ENCODE results near the gene PHF5A. TPM values are rescaled to one million over a fixed set of nuclear protein-coding genes. Genes with fewer than 3 reads are reported as not detected.

The PHF5A gene, protein sequence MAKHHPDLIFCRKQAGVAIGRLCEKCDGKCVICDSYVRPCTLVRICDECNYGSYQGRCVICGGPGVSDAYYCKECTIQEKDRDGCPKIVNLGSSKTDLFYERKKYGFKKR
- 19.5 TPM for total RNA-seq (ENCODE audit: insufficient read depth, low replicate concordance)

DNA sequence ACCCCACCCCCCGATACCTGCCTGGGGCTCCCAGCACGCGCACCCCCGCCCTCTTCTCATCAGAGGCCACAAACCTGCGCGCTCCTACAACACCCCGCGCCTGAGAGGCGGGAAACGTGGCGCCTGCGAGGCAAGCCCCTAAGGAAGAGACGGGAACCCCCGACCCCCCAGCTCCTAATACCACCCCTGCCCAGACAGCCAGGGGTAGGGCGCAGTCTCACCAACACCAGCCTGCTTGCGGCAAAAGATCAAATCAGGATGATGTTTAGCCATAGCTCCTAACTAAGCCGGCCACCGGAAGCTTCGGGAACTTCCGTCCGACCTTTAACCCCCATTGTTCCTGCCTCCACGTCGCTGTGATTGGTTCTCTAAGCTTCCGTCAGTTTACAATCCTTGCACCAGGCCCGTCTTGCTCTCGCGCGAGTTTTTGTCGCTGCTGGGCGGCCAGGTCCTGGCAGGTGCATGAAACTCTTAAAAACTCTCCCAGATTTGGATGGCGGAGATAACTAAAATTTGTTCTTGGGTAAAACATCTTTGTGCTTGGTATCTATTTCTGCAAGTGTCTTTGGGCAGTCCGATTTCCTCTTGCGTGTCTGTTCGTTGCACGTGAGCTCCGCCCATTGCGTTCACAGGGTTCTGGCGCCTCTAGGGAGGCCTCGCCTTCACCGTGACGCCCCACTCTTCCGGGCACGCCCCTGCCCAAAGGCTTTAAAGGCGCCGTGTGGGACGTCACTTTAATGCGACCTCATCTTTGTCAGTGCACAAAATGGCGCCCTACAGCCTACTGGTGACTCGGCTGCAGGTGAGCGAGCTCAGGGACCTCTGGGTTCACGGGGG lies at the start of gene PHF5A, which contains the start of gene ACO2:
Gene PHF5A, minus strand, starts transcription at position 312 of the 837 bp plus-strand sequence. Its CDS starts 39 bp downstream, at position 273.
Gene ACO2, plus strand, starts transcription at position 737 of the 837 bp plus-strand sequence. Its CDS starts 30 bp downstream, at position 767.
- DNase-seq (ENCODE audit: low spot score) = peak; percentile 99

DNA sequence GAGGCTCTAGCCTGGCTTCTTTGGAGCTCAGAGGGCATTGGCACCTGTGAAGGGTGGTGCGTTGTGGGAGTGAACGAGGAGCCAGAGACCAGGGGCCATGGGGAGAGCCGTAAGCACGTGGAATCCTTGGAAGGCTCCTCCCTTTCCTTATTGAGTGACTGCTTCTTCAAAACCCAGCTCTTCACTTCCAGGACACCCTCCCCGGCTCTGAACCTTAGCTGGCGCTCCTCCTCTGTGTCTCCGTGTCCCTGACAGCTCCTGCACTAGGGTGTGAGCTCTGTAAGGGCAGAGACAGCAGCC lies 49.5 kb upstream of the PHF5A start:
- no peak for DNase-seq (ENCODE audit: low spot score)

DNA sequence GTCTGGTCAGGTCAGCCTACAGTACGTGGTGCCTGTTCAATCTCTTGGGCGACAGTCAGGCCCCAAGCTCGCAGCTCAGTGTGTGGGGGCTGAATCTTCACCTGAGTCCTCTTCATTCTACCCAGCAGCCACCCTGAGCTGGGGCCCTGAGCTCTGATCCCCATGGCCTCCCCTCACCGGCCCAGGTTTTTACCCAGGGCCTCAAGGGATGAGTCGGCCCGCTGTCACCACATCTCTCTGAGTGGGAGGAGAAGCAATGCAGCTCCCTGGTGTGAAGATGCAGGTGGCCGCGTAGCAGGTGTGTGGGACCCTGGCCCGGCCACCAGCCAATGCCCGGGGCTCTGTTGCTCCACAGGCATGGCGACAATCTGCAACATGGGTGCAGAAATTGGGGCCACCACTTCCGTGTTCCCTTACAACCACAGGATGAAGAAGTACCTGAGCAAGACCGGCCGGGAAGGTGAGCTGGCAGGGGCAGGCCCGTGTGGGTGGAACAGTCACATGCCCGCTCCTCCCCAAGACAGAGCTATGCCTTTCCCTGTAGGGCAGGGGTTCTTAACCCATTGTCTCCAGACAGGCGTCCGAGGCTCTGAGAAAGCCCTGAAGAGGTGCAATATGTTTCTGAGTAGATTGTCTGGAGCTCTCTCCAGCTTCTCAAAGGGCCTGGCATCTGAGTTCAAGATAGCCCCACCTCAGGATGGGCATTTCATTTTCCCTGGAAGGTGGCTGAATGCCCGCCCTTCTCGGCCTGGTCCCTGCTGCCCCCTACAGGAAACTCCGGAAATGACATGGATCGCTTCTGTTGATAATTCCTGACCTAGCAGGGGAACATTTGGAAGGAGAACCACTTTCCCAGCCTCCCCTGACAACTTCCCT lies 48.9 kb upstream of the PHF5A start:
- peak; percentile 64 for DNase-seq (ENCODE audit: low spot score)

DNA sequence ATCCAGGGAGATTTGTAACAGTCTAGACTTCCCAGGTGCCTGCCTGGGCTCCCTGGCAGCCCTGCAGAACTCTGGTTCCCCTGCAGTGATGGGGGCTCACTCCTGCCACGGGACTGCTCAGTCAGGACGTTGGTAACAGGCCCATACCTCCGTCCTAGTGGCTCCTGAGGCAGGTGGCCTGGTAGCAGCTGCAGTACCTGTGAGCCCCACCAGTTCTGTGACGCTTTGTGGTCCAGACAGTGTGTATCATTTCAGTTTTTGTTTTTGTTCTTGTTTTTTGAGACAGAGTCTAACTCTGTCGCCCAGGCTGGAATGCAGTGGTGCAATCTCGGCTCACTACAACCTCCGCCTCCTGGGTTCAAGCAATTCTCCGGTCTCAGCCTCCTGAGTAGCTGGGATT lies 48.0 kb upstream of the PHF5A start:
- DNase-seq (ENCODE audit: low spot score) = no peak

DNA sequence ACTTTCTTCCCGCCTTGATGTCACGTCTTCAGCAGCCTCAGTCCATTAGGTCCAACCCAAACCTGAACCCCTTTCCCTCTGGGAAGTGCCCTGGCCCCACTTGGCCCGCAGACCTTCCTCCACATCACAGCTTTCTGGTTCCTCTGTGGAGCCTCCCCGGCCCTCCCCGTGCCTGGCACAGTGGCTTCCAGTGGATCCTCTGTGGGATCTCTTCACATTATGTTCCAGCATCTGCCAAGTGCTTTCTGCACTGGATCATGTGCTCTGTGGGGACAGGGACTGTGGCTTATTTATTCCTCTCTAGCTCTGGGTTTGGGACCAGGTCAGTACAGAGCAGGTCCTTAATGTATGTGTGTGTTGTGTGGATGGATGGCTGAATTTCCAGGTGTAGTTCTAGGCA lies 44.9 kb upstream of the PHF5A start:
- DNase-seq (ENCODE audit: low spot score) = no peak

DNA sequence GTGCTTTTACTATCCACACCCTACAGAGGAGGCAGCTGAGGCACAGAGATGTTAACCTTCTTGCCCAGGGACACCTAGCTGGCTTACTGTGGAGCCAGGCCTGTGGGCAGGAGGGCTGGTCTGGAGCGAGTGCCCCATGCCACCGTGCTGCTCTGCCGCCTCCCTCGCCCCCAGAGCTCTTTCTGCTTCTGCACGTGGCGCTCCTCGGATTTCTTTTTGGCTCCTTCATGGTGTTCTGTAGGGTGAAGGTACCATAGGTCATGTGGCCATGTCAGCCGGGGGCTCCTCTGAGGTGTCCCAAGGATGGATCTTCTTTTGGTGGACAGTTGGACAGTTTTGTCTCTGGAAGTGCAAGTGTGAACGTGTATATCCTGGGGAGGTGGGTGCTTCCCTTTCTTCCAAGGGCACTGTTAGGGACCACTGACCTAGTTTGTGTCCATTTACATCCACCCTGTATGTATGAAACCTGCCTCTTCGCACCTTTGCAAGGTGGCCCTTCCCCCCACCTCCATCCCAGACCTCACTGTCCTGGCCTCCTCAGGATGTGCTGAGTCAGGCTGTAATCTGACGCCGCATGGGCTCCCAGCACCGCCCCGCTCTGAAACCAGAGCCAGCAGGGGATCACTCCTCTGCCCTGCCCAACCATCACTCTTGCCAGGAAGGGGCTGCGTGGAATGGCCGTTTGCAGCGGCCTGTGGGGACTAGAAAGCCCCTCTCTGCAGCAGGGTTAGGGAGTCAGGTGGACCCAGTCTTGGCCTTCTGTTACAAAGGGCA lies 44.1 kb upstream of the PHF5A start:
- peak; percentile 87 for DNase-seq (ENCODE audit: low spot score)

DNA sequence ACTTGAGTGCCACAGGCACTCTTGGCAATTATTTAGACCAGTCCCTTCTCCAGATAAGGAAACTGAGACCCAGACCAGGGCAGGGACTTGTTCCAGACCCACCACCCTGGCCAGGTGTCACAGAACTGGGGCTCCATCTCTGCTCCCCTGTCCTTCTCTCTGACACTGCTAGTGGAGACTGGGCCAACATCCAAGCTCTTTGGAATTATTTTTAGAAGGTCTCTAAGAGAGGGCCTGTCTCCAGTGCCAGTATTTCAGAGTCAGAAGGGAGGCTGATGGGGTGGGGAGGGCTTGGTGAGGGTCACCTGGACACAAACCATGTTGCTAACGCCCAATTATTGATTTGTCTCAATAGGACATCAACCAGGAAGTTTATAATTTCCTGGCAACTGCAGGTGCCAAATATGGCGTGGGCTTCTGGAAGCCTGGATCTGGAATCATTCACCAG lies 43.1 kb upstream of the PHF5A start:
- no peak for DNase-seq (ENCODE audit: low spot score)

DNA sequence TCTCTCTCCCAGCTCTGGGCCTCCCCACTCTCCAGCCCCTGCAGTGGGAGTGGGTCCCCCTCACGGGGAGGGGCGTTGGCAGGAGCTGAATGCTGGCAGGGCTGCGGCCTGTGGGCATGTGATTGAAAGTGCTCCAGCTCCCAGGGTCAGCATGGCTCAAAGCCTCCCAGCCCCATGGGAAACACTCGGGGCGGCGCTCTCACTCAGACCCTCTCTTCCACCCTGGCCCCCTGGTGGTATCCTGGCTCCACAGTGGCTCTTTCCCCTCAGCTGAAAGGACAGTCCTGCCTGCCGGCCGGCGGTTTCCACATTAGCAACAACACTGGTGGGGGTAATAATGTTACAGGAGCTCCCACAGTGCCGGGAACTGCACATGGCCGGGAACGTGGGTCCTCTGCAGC lies 40.3 kb upstream of the PHF5A start:
- no peak for DNase-seq (ENCODE audit: low spot score)

DNA sequence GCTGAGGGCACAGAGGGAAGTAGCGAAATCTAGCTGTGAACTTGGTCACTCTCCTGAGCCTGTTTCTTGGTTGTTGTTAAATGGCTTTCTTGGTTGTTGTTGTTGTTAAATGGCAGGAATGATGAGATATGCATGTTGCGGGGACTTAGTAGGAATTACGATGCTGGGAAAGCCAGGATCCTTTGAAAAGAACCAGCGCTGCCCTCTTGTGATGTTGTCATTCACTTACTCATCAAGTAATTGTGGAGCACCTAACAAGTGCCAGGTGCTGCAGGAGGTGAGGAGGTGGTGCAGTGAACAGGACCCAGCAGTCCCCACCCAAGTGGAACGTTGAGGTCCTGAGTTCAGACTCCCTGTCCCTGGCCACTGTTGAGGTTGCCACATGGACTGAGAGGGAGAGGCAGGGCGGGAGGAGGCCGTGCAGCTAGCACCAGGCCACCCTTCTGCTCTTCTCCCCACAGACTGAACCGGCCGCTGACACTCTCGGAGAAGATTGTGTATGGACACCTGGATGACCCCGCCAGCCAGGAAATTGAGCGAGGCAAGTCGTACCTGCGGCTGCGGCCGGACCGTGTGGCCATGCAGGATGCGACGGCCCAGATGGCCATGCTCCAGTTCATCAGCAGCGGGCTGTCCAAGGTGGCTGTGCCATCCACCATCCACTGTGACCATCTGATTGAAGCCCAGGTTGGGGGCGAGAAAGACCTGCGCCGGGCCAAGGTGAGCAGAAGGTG lies 39.0 kb upstream of the PHF5A start:
- no peak for DNase-seq (ENCODE audit: low spot score)

DNA sequence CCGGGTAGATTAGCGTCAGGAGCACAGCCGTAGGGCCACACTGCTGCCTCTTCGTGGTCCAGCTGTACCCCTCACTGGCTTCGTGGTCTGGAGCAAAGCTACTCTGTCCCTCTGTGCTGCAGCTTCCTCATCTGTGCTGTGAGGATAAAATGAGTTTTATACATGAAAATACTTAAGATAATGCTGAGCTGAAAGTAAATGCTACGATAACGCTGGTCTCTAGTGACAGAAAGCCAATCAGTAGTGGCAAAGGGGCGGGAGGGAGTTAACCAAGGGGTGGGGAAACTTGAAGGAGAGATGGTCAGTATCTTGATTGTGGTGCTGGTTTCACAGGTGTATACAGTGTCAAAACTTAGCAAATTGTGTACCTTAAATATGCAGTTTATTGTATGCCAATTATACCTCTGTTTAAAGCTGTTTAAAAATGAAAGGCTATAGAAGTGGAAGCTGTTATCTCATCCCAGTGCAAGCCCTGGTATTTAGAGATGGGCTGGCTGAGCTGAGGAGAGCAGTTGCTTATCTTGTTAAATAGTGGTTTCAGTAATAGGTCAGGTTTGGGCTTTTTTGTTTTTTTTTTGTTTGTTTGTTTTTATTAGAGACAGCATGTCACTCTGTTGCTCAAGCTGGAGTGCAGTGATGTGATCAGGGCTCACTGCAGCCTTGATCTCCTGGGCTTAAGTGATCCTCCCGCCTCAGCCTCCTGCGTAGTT lies 37.2 kb upstream of the PHF5A start:
- no peak for DNase-seq (ENCODE audit: low spot score)

DNA sequence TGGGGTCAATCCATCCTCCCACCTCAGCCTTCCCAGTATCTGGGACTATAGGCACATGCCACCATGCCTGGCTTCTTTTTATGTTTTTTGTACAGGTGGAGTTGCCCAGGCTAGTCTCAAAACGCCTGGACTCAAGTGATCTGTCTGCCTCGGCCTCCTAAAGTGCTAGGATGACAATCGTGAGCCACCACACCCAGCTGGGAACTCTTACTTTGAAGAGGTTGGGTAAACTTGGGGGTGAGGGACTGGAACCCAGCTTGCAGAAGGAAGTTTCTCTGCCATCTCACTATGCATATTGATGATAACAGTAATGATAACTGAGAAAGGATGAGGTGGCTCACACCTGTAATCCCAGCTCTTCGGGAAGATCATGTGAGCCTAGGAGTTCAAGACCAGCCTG lies 36.3 kb upstream of the PHF5A start:
- DNase-seq (ENCODE audit: low spot score) = no peak

DNA sequence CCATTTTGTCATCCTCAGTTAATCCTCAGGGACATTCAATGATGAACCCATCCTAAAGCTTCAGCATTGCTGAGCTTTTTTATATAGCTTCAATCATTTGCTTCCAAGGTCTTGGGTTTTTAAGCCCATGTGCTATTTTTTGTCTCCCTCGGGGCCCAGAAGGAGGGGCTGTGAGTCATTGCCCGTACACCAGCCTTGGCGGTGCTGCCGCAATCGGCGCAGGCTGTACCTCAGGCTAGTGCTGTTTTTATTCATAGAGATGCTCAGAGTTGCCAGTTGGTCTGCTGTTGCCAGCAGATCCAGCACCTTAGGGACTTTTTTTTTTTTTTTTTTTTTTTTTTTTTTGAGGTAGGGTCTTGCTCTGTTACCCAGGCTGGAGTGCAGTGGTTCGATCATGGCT lies 35.9 kb upstream of the PHF5A start:
- no peak for DNase-seq (ENCODE audit: low spot score)

DNA sequence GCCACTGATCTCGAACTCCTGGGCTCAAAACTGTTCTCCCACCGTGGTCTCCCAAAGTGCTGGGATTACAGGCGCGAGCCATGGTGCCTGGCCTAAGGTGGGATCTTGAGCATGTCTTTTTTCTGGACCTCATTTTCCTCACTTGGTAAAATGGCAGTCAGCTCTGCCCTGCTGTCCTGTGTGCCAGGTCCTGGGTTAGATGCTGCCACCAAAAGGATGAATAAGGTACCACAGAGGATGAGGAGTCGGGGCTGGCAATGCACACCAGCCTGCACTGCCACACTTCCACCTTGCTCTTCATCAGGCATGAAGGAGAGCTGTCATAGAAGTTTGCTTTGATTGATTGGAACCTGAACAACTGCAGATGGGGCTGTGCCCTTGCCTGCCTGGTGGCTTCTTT lies 32.7 kb upstream of the PHF5A start:
- no peak for DNase-seq (ENCODE audit: low spot score)

DNA sequence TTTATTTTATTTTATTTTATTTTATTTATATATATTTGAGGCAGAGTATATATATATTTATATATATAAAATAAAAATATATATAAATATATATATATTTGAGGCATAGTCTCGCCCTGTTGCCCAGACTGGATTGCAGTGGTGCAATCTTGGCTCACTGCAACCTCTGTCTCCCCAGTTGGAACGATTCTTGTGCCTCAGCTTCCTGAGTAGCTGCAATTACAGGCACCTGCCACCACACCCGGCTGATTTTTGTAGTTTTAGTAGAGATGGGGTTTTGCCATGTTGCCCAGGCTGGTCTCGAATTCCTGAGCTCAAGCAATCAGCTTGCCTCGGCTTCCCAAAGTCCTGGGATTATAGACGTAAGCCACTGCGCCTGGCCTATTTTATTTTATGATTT lies 31.8 kb upstream of the PHF5A start:
- DNase-seq (ENCODE audit: low spot score) = no peak

DNA sequence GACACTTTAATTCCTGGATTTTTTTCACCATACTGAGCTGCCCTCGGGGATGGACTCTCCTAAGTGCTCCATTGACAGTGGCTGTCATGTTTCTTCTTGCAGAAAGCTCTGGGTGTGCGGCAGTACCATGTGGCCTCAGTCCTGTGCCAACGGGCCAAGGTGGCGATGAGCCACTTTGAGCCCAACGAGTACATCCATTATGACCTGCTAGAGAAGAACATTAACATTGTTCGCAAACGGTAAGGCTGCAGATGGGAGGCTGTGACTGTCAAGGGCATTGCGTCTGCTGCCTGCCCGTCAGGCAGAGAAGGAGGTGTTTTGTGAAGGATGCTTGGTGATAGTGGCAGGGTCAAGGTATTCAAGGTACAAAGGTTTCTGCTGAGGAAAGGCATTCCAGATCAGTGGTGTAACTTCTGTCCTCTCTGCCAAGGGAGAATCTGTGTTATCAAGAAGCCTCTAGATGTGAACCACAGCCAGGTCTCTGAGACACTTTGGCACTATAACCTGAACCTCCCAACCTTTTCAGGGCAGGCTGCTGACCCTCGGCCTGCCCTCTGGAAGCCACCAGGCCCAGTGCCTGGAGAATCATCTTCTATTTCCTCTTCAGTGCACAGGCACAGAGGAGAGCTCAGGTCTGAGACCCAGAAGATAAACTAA lies 31.3 kb upstream of the PHF5A start:
- no peak for DNase-seq (ENCODE audit: low spot score)

DNA sequence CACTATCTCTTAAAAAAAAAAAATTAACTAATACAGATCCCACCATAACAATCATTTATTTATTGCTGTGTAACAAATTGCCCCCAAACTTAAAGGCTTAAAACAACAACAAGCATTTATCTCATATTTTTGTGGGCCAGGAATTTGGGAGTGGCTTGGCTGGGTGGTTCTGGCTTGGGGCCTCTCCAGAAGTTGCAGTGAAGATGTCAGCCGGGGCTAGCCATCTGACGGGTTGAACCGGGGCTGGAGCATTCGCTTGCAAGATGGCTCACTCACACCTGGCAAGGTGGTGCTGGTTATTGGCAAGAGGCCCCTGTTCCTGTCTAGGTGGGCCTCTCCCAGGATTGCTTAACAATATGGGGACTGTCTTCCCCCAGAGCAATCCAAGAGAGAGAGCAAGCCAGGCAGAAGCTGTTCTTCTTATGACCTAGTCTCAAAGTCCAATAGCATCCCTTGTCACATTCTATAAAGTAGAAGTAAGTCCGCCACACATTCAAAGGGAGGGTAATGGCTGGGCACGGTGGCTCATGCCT lies 29.9 kb upstream of the PHF5A start:
- DNase-seq (ENCODE audit: low spot score) = no peak

DNA sequence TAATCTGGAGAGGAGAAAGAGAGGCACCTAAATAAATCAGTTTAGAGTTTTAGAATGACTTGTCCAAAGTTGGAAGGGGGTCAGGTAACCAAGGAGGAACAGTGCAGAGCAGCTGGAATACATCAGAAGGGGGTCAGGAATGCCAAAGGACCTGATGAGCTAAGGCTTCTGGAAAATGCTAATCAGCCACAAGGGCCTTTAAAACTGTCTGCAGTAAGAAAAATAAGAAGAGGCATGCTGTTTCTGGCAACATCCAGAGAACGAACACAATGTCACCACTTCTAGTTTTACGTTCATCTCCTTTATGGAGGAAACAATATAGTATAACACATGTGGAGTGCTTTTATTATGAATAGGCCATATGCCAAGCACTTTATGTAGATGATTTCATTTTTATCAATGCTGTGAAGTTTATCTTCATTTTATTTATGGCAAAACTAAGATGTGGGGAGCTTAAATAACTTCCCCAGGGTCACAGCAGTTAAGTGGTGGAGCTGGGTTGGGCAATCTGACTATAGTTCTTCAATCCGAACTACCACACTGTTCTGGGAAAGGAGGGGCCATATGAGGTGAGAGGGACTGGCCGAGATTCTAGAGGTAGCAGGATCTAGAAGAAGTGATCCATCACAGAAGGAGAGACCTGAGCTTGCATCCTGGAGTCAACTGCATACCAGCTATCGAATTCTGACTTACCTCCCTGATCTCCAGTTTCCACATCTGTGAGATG lies 23.0 kb upstream of the PHF5A start:
- DNase-seq (ENCODE audit: low spot score) = peak; percentile 53

DNA sequence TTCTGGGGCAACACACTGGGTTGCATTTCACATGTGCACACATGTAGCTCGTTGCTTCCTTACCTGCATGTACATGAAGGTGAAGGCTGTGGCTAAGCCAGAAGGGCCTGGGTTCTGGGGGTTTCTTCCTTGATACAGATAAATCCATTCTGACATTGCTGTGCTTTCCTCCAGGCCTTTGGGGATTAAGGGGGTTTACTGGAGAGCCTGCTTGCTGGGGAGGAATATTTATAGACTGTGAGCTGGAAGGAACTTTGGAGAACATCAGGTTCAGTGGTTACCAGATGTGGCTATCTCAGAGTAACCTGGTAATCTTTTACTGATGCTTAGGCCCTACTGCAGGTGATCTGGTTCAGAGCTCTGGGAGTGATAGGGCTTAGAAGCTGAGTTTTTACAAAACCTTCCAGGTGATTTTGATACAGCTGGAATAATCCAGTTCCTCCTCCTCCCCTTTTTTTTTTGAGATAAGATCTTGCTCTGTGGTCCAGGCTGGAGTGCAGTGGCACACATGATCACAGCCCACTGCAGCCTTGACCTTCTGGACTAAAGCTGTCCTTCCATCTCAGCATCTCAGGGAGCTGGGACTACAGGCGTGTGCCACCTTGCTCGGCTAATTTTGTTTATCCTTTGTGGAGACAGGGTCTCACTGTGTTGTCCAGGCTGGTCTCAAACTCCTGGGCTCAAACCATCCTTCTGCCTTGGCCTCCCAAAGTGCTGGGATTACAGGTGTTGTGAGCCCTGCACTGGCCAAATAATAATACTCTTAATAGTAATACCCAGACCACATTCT lies 20.3 kb upstream of the PHF5A start:
- peak; percentile 59 for DNase-seq (ENCODE audit: low spot score)

All from umbilical cord (tissue), 2 donors.